DOHH2 (cell line): ENCODE data around the gene CBR3.

ENCODE experiments used
- H3F3A ChIP-seq: fragments of 200-600 bp; sonication (generic), shearing (Covaris generic); 2 replicates; pipeline ENCODE4 v1.6.0; 2016; ENCODE audit warnings: antibody characterized with exemption, mild to moderate bottlenecking; ENCODE audit not compliant: control insufficient read depth, insufficient read depth
- H3K27ac ChIP-seq: fragments of 200-600 bp; sonication (generic); 2 replicates; pipeline ENCODE4 v1.5.1; 2014; ENCODE audit warnings: low read depth, mild to moderate bottlenecking, low read length, moderate library complexity
- H3K27me3 ChIP-seq: fragments of 200-600 bp; sonication (generic); 2 replicates; pipeline ENCODE4 v1.6.1; 2014; ENCODE audit warnings: mild to moderate bottlenecking, low read length, mixed read lengths; ENCODE audit not compliant: control insufficient read depth
- H3K36me3 ChIP-seq: fragments of 200-600 bp; sonication (generic); 2 replicates; pipeline ENCODE4 v1.6.1; 2014; ENCODE audit warnings: mild to moderate bottlenecking, low read length, moderate library complexity, mixed read lengths; ENCODE audit not compliant: control insufficient read depth
- H3K4me1 ChIP-seq: fragments of 200-600 bp; sonication (generic); 2 replicates; pipeline ENCODE4 v1.6.1; 2014; ENCODE audit warnings: mild to moderate bottlenecking, low read length, mixed read lengths; ENCODE audit not compliant: control insufficient read depth
- H3K4me2 ChIP-seq: fragments of 200-600 bp; sonication (generic); 2 replicates; pipeline ENCODE4 v1.6.0; 2014; ENCODE audit warnings: mild to moderate bottlenecking, low read length, moderate library complexity
- H3K4me3 ChIP-seq: fragments of 200-600 bp; sonication (generic); 2 replicates; pipeline ENCODE4 v1.5.1; 2014; ENCODE audit warnings: mild to moderate bottlenecking, low read length, mixed read lengths
- H3K79me2 ChIP-seq: fragments of 200-600 bp; sonication (generic); 2 replicates; pipeline ENCODE4 v1.6.1; 2014; ENCODE audit warnings: mild to moderate bottlenecking, low read length, mixed read lengths; ENCODE audit not compliant: control insufficient read depth
- H3K9me2 ChIP-seq: fragments of 200-600 bp; sonication (generic); replicated peaks from 2 replicates; pipeline ENCODE4 v1.6.1; 2014; ENCODE audit warnings: mild to moderate bottlenecking, low read length, mixed read lengths; ENCODE audit not compliant: control insufficient read depth
- H3K9me3 ChIP-seq: fragments of 200-600 bp; sonication (generic); 2 replicates; pipeline ENCODE4 v1.6.1; 2014; ENCODE audit warnings: antibody characterized with exemption, low read length, mixed read lengths; ENCODE audit not compliant: control insufficient read depth, insufficient read depth
- H4K20me1 ChIP-seq: fragments of 200-600 bp; sonication (generic); 2 replicates; pipeline ENCODE4 v1.6.0; 2014; ENCODE audit warnings: low read depth, mild to moderate bottlenecking, antibody characterized with exemption, low read length, moderate library complexity; ENCODE audit not compliant: control insufficient read depth, insufficient read depth
- CTCF ChIP-seq: fragments of 200-600 bp; sonication (generic); IDR thresholded peaks from one replicate; pipeline ENCODE4 v1.5.1; 2014; ENCODE audit warnings: antibody characterized with exemption, mild to moderate bottlenecking, low read depth, low read length; ENCODE audit not compliant: poor library complexity, severe bottlenecking
- EZH2phosphoT487 ChIP-seq: fragments of 200-600 bp; sonication (generic); IDR thresholded peaks from 2 replicates; pipeline ENCODE4 v1.6.1; 2017; ENCODE audit warnings: borderline replicate concordance, mild to moderate bottlenecking, antibody characterized with exemption, low read length, moderate library complexity, mixed read lengths

The CBR3 gene

GRCh38 chr21:36194024-36194423 is 59.1 kb downstream of the CBR3 start:
- Histone ChIP-seq H3K27me3 (no peaks in the 10 kb centered on the region), H3K9me3 (no peaks in the 10 kb centered on the region), H3F3A (no peaks in the 10 kb centered on the region), H3K27ac (no peak overlapping the region), H3K79me2 (no peaks in the 10 kb centered on the region), H3K36me3 (no peaks in the 10 kb centered on the region), H3K9me2 (no peaks in the 10 kb centered on the region), H3K4me2 (no peak overlapping the region), H4K20me1 (no peaks in the 10 kb centered on the region), H3K4me1 (peaks cover 4% of the 10 kb centered on the region), H3K4me3 (no peak overlapping the region)
- TF ChIP-seq CTCF (no peak), EZH2phosphoT487 (no peak)

- Histone ChIP-seq H3K9me3 (no peaks in the 10 kb centered on the region), H3K27ac (no peak overlapping the region), H3K4me3 (no peak overlapping the region), H3K79me2 (no peaks in the 10 kb centered on the region), H3K27me3 (no peaks in the 10 kb centered on the region), H3K9me2 (no peaks in the 10 kb centered on the region), H3F3A (no peaks in the 10 kb centered on the region), H4K20me1 (no peaks in the 10 kb centered on the region), H3K4me2 (no peak overlapping the region), H3K4me1 (no peaks in the 10 kb centered on the region), H3K36me3 (no peaks in the 10 kb centered on the region)
- TF ChIP-seq CTCF (no peak), EZH2phosphoT487 (no peak)
Measured at GRCh38 chr21:36195613-36196012, 60.7 kb downstream of the CBR3 start.
